ENCODE measurements around the gene SLC9A2.

SLC9A2 gene

DNA sequence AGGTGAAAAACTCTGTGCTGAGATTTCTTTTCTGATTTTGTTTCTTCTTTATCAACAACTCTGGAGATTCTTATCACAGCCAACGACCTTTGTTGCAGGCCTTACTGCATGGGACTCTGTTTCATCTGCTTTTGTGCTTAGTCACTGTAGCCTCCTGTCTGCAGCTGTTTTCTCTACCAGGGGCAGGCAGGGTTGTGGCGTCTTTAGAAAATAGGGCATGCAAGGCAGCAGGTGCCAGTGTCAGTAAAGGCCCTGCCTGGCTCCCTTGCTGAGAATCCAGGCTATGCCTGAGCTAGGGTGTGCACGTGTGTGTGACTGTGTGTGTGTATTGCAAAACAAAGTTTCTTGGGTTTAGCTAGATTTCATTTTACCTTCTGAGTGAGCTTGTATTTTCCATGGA, 14.6 kb upstream of the SLC9A2 start:
- DNase-seq (ENCODE audit: extremely low read depth, insufficient read length), result no peak
- Histone ChIP-seq H3K4me3 (replicated peaks; ENCODE audit: low read depth, low read length) (no peak overlapping the region), H3K36me3 (ENCODE audit: control insufficient read depth, insufficient read depth, low read length) (no peaks in the 10 kb centered on the region), H3K27me3 (replicated peaks; ENCODE audit: control insufficient read depth, insufficient read depth, low read length) (no peaks in the 10 kb centered on the region; the same call in 1 of the 2 replicates)
- TF ChIP-seq CTCF (IDR thresholded peaks at IDR 0.05; ENCODE audit: insufficient read depth, low read length, poor library complexity, severe bottlenecking), result no peak

GRCh38 chr2:102606353-102606752, 13.0 kb upstream of the SLC9A2 start:
- no peaks in the 10 kb centered on the region; the same call in 1 of the 2 replicates for H3K27me3 ChIP-seq (replicated peaks; ENCODE audit: control insufficient read depth, insufficient read depth, low read length)
- no peak for TF ChIP-seq CTCF (IDR thresholded peaks at IDR 0.05; ENCODE audit: insufficient read depth, low read length, poor library complexity, severe bottlenecking)
- no peak overlapping the region for H3K4me3 ChIP-seq (replicated peaks; ENCODE audit: low read depth, low read length)
- no peak for DNase-seq (ENCODE audit: extremely low read depth, insufficient read length)
- H3K36me3 ChIP-seq (ENCODE audit: control insufficient read depth, insufficient read depth, low read length), result no peaks in the 10 kb centered on the region

DNA sequence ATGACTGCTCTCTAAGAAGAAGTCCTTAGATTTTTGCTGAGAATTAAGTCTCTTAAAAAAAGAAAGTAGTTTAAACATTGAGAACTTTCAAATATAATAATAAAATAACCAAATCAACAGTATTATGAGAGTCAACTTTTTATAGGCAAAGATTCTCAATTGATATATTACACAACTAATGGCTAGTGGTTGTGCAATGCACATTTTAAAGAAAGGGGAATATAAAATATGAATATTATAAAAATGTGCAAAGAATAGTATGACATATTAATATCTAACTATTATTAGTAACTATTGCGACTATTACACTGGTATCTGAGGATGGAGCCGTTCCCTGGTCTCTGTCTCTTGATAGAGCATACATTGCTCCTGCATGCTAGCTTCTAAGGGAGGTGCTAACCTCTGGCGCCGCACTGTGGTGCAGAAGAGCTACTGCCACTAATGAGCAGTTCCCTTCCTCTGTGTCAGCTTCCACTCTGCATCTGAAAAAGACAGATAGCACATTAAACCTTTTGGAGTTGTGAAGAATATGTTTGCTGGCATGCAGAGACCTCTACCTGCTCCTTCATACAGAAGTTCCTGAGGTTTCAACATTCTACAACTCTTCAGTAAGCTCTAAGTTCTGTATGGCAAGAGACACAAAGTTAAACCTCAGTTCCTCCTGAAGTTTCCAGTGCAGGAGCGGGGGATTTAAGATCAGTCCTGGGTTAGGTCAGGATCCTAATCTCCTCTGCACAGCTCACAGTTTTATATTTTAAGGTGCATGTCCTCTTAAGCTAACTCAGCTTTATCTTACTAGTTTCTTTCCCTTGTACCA, 3.5 kb upstream of the SLC9A2 start:
- H3K27me3 ChIP-seq (replicated peaks; ENCODE audit: control insufficient read depth, insufficient read depth, low read length), result peaks cover 2% of the 10 kb centered on the region
- peak; percentile 98 for TF ChIP-seq CTCF (IDR thresholded peaks at IDR 0.05; ENCODE audit: insufficient read depth, low read length, poor library complexity, severe bottlenecking)
- H3K36me3 ChIP-seq (ENCODE audit: control insufficient read depth, insufficient read depth, low read length), result no peaks in the 10 kb centered on the region
- DNase-seq (ENCODE audit: extremely low read depth, insufficient read length), result no peak
- H3K4me3 ChIP-seq (replicated peaks; ENCODE audit: low read depth, low read length), result no peak overlapping the region

DNA sequence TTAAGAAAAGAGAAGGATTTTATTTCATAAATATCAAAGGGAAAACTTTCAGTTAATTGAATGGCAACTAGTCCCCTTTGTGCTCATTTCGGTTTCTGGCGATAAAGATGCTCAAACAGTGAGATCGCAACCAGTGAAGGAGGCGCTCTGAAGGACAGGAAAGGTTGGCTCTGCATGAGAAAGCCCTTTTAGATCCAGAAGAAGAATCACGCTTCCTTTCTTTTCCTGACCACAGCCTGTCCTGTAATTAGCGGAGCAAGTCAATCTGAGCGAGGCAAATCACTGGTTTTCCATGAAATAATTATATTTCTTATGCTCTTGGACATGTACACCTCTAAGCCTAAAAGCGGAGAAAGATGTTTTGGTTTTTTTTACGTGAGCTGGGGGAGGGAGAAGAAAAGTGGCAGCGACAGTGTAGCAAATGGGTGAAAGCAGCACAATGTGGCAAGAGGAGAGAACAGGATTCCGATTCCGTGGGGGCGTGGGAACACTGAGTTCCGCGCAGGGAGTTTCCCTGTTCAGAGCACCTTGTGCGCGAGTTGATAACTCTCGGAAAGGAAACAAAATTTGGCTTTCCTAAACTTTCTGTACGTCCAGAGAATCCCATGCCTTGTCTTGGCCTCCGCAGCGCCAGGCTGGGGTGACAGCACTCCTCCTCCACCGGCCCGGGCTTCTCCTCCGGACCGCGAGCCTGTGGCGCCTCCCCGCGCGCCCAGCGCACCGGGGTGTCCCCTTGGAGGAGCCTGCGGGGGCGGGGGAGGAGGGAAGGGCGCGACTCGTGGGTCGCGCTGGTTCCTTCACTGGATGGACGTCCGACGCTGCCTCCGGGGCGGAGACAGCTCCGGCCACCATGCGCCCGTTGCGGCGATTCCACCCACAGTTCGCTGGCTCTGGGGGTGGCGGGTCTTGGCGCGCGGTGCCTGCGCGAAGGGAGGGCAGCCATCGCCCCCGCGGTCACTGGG, 620 bp upstream of the SLC9A2 start:
- peak; percentile 40 for DNase-seq (ENCODE audit: extremely low read depth, insufficient read length)
- H3K4me3 ChIP-seq (replicated peaks; ENCODE audit: low read depth, low read length), result peak overlapping the region; percentile 40
- no peaks in the 10 kb centered on the region for H3K36me3 ChIP-seq (ENCODE audit: control insufficient read depth, insufficient read depth, low read length)
- H3K27me3 ChIP-seq (replicated peaks; ENCODE audit: control insufficient read depth, insufficient read depth, low read length), result peaks cover 2% of the 10 kb centered on the region
- TF ChIP-seq CTCF (IDR thresholded peaks at IDR 0.05; ENCODE audit: insufficient read depth, low read length, poor library complexity, severe bottlenecking), result no peak

DNA sequence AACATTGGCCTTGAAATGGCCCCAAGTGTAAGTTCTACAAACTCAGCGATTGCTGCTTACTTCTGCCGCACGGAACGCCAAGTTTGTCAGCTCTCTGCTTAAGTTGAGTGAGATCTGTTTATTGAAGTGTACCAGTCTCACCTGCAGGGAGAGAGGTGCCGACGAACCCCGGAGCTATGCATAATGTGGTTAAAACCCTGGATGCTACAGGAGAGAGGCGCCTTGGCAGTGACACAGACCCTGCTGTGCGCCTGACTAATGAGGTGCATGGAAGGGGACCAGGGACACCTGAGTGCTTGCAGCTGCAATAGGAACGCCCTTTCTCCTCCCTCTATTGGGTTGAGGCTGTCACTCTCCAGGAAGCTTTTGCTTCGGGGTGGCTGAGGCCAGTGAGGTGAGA, 979 bp downstream of the SLC9A2 start:
- DNase-seq (ENCODE audit: extremely low read depth, insufficient read length), result no peak
- H3K36me3 ChIP-seq (ENCODE audit: control insufficient read depth, insufficient read depth, low read length), result no peaks in the 10 kb centered on the region
- TF ChIP-seq CTCF (IDR thresholded peaks at IDR 0.05; ENCODE audit: insufficient read depth, low read length, poor library complexity, severe bottlenecking), result no peak
- H3K27me3 ChIP-seq (replicated peaks; ENCODE audit: control insufficient read depth, insufficient read depth, low read length), result peaks cover 2% of the 10 kb centered on the region
- H3K4me3 ChIP-seq (replicated peaks; ENCODE audit: low read depth, low read length), result no peak overlapping the region

Measured in GM06990 (cell line).